Measurements from ENCODE around the gene ACTL6B. TPM values are rescaled to one million over a fixed set of nuclear protein-coding genes. Genes with fewer than 3 reads are reported as not detected.
A peak's percentile ranks its signal among the peaks of the same experiment; 100 is the strongest.
"Not testable (repeated sequence)": the region's sequence is repeated elsewhere in the genome, so short reads cannot be mapped to it uniquely, and the experiment has no call there.

ACTL6B gene
- 10 to 100 TPM in 5 of 8 experiments, not detected in 3; 29.4 to 51.9 (median 38.1) TPM for total RNA-seq

GRCh38 chr7:100655908-100656674 is at the start of gene ACTL6B:
Gene ACTL6B (minus strand): TSS chr7:100656448. CDS start chr7:100656354, 94 bp downstream.
- WGBS, 10 experiments, result 0 to 13% (median 7%) methylated on average over 1 to 10 of the region's 63 CpGs; no CpG with 5 or more reads in 5 of the 10 experiments
- Histone ChIP-seq H3K27ac (peak within 1 kb of the TSS in 1 of 2 donors; percentile 2), H3K4me3 (peak within 1 kb of the TSS; percentile 42 to 87 (median 64)), H3K4me1 (replicated peaks in 1 of 2) (peaks cover 3 to 7% of the 10 kb centered on the region in 2 donors)
- peak; percentile 85 to 99 (median 98) for ATAC-seq (replicated peaks in 6 of 8)
- in situ Hi-C loops (cut with MboI; ENCODE audit: low pct_unique_long_range_greater_than_20kb in 2 of 9, low sequenced_read_pairs in 9 of 9, unreplicated experiment in 9 of 9), result no loop called here

GRCh38 chr7:100705320-100705752 is 49.1 kb upstream of the ACTL6B start:
- Histone ChIP-seq H3K4me1 (replicated peaks in 1 of 2) (peaks cover 9 to 12% of the 10 kb centered on the region in 2 donors), H3K4me3 (peak overlapping the region; percentile 56 to 99 (median 77)), H3K27ac (peak overlapping the region; percentile 94 to 98)
- 0% methylated on average over 1 to 5 of the region's 25 CpGs; no CpG with 5 or more reads in 6 of the 10 experiments for WGBS, 10 experiments
- peak; percentile 55 to 82 (median 79) for ATAC-seq (replicated peaks in 6 of 8)
- in situ Hi-C loops (cut with MboI; ENCODE audit: low pct_unique_long_range_greater_than_20kb in 2 of 9, low sequenced_read_pairs in 9 of 9, unreplicated experiment in 9 of 9), result loop anchor here in 7 of 9 experiments (10.0 to 25.0 kb wide), 3 partner anchors 132 to 157 kb away; partner anchors contain the start of genes SLC12A9 (in 6 of the 7), TRIP6 (in 4 of the 7) and EPHB4 (in 1 of the 7)

- not testable (repeated sequence) for H3K4me1 ChIP-seq (replicated peaks in 1 of 2); ATAC-seq (replicated peaks in 6 of 8); H3K27ac ChIP-seq; H3K4me3 ChIP-seq
- in situ Hi-C loops (cut with MboI; ENCODE audit: low pct_unique_long_range_greater_than_20kb in 2 of 9, low sequenced_read_pairs in 9 of 9, unreplicated experiment in 9 of 9), result loop anchor here in 7 of 9 experiments (10.0 to 25.0 kb wide), 3 partner anchors 136 to 161 kb away; partner anchors contain the start of genes SLC12A9 (in 6 of the 7), TRIP6 (in 4 of the 7) and EPHB4 (in 1 of the 7)
- 50 to 100% (median 74%) methylated on average over 1 to 3 of the region's 3 CpGs; no CpG with 5 or more reads in 1 of the 10 experiments for WGBS, 10 experiments
Observed at GRCh38 chr7:100701089-100701488, 44.8 kb upstream of the ACTL6B start.

- Histone ChIP-seq H3K27ac (no peak overlapping the region), H3K4me1 (replicated peaks in 1 of 2) (peaks cover 4% of the 10 kb centered on the region in 2 donors), H3K4me3 (no peak overlapping the region)
- in situ Hi-C loops (cut with MboI; ENCODE audit: low pct_unique_long_range_greater_than_20kb in 2 of 9, low sequenced_read_pairs in 9 of 9, unreplicated experiment in 9 of 9), result no loop called here
- no peak for ATAC-seq (replicated peaks in 6 of 8)
- 41 to 94% (median 71%) methylated on average over 1 to 5 of the region's 6 CpGs; no CpG with 5 or more reads in 1 of the 10 experiments for WGBS, 10 experiments
Observed at GRCh38 chr7:100699018-100699417, 42.8 kb upstream of the ACTL6B start.

GRCh38 chr7:100696123-100696521 is 39.9 kb upstream of the ACTL6B start:
- Histone ChIP-seq H3K4me1 (replicated peaks in 1 of 2) (peaks cover 20 to 21% of the 10 kb centered on the region in 2 donors), H3K27ac (no peak overlapping the region), H3K4me3 (no peak overlapping the region)
- no peak for ATAC-seq (replicated peaks in 6 of 8)
- in situ Hi-C loops (cut with MboI; ENCODE audit: low pct_unique_long_range_greater_than_20kb in 2 of 9, low sequenced_read_pairs in 9 of 9, unreplicated experiment in 9 of 9), result no loop called here
- WGBS, 10 experiments, result 17 to 100% (median 70%) methylated on average over 1 to 4 of the region's 6 CpGs; no CpG with 5 or more reads in 1 of the 10 experiments

GRCh38 chr7:100694098-100694745 is 38.0 kb upstream of the ACTL6B start, which contains the start of gene GIGYF1:
Gene GIGYF1 (minus strand): TSS chr7:100694250. CDS start chr7:100688238, 6,012 bp downstream.
- H3K4me1 ChIP-seq (replicated peaks in 1 of 2), result peaks cover 21 to 23% of the 10 kb centered on the region in 2 donors
- H3K4me3 ChIP-seq, result peak within 1 kb of the TSS; percentile 76 to 98 (median 98)
- peak within 1 kb of the TSS; percentile 88 to 94 for H3K27ac ChIP-seq
- peak; percentile 43 to 73 (median 62) for ATAC-seq (replicated peaks in 6 of 8)
- 0% methylated on average over 1 of the region's 102 CpGs; no CpG with 5 or more reads in 8 of the 10 experiments for WGBS, 10 experiments
- in situ Hi-C loops (cut with MboI; ENCODE audit: low pct_unique_long_range_greater_than_20kb in 2 of 9, low sequenced_read_pairs in 9 of 9, unreplicated experiment in 9 of 9), result no loop called here

GRCh38 chr7:100693312-100694097 is 37.3 kb upstream of the ACTL6B start:
- in situ Hi-C loops (cut with MboI; ENCODE audit: low pct_unique_long_range_greater_than_20kb in 2 of 9, low sequenced_read_pairs in 9 of 9, unreplicated experiment in 9 of 9), result no loop called here
- Histone ChIP-seq H3K4me1 (replicated peaks in 1 of 2) (peaks cover 21 to 23% of the 10 kb centered on the region in 2 donors), H3K4me3 (peak overlapping the region; percentile 76 to 98 (median 98)), H3K27ac (peak overlapping the region; percentile 88 to 94)
- ATAC-seq (replicated peaks in 6 of 8), result peak; percentile 38 to 63 (median 48)
- 0 to 5% (median 0%) methylated on average over 1 to 15 of the region's 81 CpGs; no CpG with 5 or more reads in 2 of the 10 experiments for WGBS, 10 experiments

GRCh38 chr7:100692578-100692961 is 36.3 kb upstream of the ACTL6B start:
- WGBS, 10 experiments, result 0 to 76% (median 21%) methylated on average over 1 to 5 of the region's 6 CpGs; no CpG with 5 or more reads in 2 of the 10 experiments
- in situ Hi-C loops (cut with MboI; ENCODE audit: low pct_unique_long_range_greater_than_20kb in 2 of 9, low sequenced_read_pairs in 9 of 9, unreplicated experiment in 9 of 9), result no loop called here

GRCh38 chr7:100691676-100692577 is 35.7 kb upstream of the ACTL6B start:
- H3K27ac ChIP-seq, result no peak overlapping the region
- in situ Hi-C loops (cut with MboI; ENCODE audit: low pct_unique_long_range_greater_than_20kb in 2 of 9, low sequenced_read_pairs in 9 of 9, unreplicated experiment in 9 of 9), result no loop called here
- ATAC-seq (replicated peaks in 6 of 8), result peak; percentile 65 to 78 (median 76)
- peak overlapping the region; percentile 76 to 98 (median 98) for H3K4me3 ChIP-seq
- peaks cover 21 to 23% of the 10 kb centered on the region in 2 donors for H3K4me1 ChIP-seq (replicated peaks in 1 of 2)
- 0 to 80% (median 44%) methylated on average over 1 to 13 of the region's 28 CpGs; no CpG with 5 or more reads in 2 of the 10 experiments for WGBS, 10 experiments

More at GRCh38 chr7:100692578-100692961, 36.3 kb upstream of the ACTL6B start:
- Histone ChIP-seq H3K27ac (no peak overlapping the region), H3K4me1 (replicated peaks in 1 of 2) (peaks cover 21 to 23% of the 10 kb centered on the region in 2 donors), H3K4me3 (peak overlapping the region; percentile 76 to 98 (median 98))
- no peak for ATAC-seq (replicated peaks in 6 of 8)

GRCh38 chr7:100689230-100690135 is 33.2 kb upstream of the ACTL6B start:
- no peak overlapping the region for H3K27ac ChIP-seq

More at GRCh38 chr7:100689230-100690135, 33.2 kb upstream of the ACTL6B start:
- no peak overlapping the region for H3K4me3 ChIP-seq
- in situ Hi-C loops (cut with MboI; ENCODE audit: low pct_unique_long_range_greater_than_20kb in 2 of 9, low sequenced_read_pairs in 9 of 9, unreplicated experiment in 9 of 9), result no loop called here
- WGBS, 10 experiments, result 82 to 100% (median 97%) methylated on average over 1 to 3 of the region's 18 CpGs; no CpG with 5 or more reads in 4 of the 10 experiments
- H3K4me1 ChIP-seq (replicated peaks in 1 of 2), result peaks cover 17 to 20% of the 10 kb centered on the region in 2 donors
- ATAC-seq (replicated peaks in 6 of 8), result no peak

All from motor neuron (in vitro differentiated cells).